NCI-H1694 treated with DMSO at 0.1 percent for 48 hours (cell line): Measurements from ENCODE around the gene SDC4.

Experiments
- DNase-seq: peaks from one replicate; lab custom pipeline; 2025; lab: John Stamatoyannopoulos, UW

The SDC4 gene

DNA sequence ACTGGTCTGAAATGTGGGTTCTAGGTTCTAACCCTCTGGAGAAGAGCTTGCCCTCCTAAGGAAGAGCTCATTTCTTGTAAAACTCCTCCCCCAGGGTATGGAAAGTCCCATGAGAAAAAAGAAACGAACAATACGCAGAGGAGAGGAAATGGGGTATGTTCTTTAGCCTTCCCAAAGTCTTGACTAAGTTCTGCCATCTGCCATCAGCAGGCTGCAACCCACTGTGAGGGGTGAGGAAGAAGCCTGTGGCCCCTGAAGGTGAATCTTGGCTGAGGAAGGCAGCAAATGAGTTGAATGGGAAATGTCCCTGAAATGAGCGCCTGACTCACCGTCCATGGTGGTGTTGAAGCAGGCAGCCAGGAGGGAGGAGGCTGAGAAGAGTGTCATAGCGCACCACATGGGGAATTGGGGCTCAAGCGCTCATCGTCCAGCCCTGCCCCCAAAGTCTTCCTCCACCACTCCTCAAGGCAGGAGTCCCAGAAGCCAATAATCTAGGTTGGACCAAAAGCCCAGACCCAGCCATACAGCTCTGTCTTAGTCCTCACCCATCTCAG lies 29.8 kb downstream of the SDC4 start:
- DNase-seq = no peak

DNA sequence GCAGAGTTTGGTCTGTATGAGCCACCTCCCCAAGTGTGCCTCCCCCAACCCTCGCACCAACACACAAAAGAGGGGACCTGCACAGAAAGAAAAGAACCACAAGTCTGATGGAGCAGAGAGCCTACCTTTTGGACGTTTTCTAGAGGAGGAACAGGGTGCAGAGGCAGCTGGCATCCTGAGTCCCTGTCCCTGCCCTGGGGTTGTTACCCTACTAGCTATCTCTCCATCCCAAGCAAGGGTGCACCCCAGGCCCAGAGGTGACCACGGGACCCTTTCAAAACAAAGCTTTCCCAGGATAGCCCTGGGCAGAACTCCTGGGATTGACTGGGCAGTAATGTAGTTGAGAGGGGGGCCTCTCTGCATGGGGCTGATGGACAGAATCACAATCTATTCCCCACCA lies 30.4 kb downstream of the SDC4 start:
- no peak for DNase-seq

DNA sequence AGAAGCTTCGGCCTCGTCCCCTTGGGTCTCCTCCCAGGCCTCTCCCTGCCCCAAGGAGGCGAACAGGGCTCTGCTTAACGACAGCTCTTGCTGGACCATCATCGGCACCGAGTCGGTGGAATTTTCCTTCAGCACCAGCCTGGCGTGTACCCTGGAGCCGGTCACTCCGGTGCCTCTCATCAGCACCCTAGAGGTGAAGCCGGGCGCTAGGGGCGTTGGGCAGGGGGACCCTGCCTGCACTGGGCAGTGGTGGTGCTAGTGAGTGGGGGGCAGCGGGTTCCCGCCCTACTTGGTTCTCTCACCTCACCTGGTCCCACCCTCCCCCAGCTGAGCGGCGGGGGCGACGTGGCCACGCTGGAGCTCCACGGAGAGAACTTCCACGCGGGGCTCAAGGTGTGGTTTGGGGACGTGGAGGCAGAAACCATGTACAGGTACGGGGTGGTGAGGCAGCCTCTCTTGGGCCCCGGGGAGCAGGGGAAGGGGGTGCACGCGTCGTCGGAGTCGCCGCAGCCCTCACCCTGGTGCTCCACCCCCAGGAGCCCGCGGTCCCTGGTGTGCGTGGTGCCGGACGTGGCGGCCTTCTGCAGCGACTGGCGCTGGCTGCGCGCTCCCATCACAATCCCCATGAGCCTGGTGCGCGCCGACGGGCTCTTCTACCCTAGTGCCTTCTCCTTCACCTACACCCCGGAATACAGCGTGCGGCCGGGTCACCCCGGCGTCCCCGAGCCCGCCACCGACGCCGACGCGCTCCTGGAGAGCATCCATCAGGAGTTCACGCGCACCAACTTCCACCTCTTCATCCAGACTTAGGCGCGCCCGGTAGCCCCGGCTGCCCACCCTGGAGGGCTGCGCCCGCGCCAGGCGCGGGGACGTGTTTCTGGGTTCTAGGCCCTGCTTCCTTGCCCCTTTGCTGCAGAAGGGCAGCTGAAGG lies 31.8 kb downstream of the SDC4 start:
- DNase-seq = no peak

DNA sequence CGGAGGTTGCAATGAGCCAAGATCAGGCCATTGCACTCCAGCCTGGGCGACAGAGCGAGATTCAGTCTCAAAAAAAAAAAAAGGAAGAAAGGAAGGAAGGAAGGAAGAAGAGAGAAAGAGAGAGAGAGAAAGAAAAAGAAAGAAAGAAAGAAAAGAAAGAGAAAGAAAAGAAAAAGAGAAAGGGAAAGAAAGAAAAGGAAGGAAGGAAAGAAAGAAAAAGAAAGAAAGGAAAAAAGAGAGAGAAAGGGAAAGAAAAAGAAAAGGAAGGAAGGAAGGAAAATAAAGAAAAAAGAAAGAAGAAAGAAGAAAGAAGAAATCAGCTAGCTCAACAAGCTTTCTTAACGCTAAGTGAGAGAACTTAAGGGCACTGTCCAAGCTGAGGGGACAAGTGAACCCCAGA lies 32.6 kb downstream of the SDC4 start:
- DNase-seq = no peak

DNA sequence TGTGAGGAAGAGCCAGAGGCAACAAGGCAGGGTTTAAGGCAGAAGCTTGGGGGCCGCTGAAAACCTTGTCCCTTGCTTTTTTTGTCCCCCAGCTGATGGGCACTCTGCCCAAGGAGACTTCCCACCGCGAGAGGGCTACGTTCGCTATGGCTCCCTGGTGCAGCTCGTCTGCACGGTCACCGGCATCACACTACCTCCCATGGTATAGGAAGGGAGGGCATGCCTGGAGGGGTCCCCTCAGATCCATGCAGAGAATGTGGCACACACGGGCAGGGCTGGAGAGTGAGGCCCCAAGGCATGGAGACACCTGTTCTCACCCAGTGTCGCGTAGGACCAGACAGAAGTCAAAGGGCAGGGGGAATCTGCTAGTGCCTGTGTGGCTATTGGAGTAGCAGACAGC lies 34.3 kb downstream of the SDC4 start:
- DNase-seq = no peak

DNA sequence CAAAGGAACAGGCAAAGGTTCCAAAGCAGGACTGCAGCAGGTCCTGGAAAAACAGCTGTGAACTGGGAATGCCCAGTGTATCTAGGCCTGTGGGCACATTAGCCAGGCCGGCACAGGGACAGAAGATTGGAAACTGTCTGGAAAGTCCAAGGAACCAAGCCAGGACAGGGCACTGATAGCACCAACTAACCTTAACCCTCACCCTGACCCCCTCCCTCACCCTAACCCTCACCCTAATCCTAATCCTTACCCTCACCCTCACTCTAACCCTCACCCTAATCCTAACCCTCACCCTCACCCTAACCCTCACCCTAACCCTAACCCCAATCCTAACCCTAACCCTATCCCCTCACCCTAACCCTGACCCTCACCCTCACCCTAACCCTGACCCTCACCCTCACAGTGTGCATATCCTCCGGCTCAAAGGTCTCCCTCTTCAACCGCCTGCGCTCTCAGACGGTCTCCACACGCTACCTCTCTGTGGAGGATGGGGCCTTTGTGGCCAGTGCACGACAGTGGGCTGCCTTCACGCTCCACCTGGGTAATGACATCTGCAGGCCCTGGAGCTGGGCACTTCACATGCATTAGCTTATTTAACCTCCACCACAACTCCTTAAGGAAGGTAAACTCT lies 35.0 kb downstream of the SDC4 start:
- no peak for DNase-seq

DNA sequence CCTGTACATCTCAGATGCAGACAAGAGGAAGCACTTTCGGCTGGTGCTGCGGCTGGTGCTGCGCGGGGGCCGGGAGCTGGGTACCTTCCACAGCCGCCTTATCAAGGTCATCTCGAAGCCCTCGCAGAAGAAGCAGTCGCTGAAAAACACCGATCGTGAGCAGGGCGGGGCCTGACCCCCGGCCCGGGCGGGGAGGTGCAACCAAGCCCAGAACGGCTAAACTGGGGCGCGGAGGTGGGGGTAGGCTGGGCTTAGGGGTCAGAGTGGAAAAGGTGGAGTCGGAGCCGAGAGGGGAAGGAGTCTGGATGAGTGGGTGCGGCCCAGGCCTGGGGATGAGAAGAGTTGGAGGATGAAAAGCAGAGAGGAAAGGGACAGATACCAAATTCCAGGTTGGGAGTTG lies 36.0 kb downstream of the SDC4 start:
- no peak for DNase-seq

DNA sequence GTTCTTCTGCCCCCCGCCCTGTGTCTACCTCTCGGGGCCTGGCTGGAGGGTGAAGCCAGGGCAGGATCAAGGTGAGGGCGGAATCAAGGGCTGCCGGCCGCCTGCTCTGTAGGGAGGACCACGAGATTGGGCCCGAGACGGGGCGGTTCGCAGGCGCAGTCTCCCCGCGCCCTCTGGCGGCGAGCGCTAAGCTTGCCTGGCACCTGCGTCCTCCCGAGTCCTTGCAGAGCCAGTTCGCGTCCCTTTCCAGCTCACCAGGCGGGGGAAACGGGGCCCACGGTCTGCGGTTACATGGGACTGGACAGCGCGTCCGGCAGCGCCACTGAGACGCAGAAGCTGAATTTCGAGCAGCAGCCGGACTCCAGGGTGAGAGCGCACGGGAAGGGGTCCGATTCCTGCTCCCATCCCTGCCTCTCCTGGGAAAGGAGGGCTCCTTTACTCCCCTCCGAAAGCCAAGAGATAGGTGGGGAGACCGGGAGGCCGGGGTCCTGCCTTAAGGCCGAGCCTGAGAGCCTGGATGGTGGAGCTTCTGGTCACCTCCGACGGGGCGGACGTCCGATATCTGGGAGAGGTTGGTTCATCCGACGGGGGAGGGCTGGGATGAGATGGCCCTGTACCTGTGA lies 36.5 kb downstream of the SDC4 start:
- DNase-seq = peak; percentile 27

DNA sequence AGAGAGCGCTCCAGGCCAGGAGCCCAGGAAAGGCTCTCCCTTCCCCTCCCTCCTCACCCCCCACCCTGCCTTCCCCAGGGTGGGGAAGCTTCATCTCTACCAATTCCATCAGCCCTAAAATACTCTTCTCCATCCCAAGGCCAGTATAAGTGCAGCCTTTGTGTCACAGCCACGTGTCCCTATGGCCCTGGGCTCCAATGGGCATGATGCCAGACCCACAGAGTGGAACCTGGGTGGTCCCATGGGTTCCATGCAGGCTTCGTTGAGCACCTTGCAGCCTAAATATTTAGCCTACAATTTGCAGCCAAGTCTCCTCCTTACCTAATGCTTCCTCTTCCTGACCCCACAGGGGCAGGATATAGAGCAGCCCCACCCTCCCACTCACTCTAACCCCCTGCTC lies 39.1 kb downstream of the SDC4 start:
- DNase-seq = no peak

DNA sequence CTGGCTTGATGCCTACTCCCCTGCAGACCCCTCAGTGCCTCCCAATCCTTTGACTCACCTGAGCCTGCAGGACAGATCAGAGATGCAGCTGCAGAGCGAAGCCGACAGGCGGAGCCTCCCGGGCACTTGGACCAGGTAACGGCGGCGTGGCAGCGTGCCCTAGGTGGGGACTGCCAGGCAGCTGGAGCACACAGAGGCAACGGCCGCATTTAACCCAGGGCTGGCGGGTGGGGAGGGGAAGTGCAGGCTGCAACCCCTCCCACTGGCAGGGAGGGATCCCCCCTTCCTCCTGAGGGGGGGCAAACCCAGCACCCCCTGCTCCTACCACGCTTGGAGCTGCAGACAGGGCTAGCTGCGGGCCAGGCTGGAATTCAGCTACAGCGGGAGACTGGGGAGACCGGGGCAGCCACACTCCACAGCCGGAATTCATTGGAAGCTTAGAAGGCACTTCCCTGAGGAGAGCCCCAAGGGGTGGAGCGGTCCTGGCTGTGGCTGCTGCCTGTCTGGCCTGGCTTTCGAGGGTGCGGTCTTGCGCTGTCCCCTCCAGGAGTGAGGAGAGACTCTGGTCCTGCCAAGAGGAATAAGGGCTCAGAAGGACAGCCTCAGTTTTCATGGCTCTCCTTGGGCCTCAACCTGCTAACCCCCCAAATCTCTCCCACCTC lies 40.0 kb downstream of the SDC4 start, which contains the start of gene MATN4:
TSS of gene MATN4 (minus strand) at position 183 of the 662 bp plus-strand sequence. CDS start 2,717 bp downstream, outside the sequence.
- no peak for DNase-seq

DNA sequence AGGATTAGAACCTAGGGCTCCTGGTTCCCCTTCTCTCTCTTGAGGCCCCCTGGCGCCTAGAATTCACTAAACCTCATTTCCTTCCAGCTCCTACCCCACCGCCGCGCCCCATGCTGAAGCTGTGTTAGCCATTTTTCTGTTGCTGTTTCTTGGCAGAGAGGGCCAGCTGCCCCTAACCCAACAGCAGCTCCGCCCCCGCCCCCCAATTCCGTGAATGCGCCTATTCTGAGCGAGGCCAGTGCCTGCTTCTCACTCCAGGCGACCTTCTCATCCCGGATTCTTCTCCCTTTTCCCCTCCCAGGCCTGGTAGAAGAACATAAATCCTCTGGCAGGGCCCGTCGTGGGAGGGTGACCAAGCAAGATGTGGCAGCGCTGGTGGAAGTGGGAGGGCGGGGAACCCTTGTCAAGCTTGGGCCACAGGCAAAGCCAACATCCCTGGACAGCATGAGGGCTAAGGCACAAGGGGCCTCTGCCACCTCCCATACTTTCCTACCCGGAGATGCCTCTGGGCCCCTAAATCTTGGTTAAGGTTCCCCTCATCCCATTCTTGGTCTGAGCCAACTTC lies 41.1 kb downstream of the SDC4 start:
- DNase-seq = no peak

DNA sequence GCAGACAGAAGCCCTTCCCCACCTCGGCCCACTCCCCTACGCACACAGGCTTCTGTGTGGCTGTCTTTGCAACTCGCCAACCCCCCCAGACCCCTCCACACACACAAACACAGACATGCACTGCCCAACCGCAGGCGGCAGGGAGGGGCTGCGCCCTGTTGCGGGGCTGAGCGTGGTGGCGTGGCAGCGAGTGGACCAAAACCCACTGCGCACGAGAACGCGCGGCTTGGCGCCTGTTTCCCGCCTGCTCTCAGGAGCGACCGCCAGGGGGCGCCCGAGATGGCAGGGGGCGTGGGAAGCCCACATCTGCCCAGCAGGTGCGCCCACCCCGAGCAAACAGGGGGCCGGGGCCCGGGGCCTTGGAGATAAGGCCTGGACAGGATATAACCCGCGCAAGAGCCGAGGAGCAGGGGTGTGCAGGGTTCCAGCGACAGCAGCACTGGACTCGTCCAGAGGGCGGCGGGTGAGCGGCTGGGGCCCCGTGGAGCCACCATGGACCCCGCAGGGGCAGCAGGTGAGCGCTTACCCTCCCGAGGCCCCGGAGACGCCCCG lies 41.7 kb downstream of the SDC4 start, which contains the start of gene RBPJL:
TSS of gene RBPJL (plus strand) at position 410 of the 552 bp plus-strand sequence. CDS start at position 493, 83 bp downstream.
- no peak for DNase-seq

DNA sequence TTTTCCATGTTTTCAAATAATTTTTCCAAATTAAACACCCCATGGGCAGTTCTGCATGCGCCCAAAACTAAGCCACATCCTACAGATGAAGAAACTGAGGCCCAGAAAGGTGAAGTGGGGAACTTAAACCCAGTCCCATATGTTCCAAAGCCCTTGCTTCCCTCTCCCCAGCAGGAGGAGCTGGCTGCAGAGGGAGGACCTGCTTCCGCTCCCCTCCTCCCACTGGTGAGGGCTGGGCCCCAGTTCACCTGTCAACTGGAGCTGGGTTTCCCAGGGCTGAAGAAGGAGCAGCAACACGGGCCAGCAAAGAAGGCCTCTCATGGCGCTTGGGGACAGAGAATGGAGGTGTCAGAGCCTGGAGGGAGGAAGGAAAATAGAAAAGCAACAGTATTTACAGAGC lies 43.0 kb downstream of the SDC4 start:
- DNase-seq = no peak

DNA sequence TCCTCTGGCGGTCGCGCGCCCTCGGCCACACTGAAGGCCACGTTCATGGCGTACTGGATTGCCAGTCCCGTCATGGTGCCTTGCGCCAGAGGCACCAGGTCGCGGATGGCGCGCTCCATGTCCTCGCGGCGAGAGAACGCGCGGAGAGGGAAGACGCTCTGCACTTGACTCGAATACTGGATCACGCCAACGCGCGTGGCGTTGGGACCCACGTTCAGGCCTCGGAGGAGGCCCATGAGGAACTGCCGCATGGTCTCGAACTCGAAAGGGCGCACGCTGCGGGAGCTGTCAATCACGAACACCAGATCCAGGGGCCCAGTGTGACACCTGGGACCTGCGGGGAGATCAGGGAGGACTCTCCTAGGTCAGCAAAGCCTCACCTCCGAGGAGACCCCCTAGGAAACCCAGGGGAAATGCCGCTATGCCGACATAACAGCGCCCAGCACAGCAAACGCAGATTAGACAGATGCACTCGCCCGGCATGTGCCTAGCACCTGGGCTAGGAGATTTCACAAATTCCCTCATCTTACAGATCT lies 43.7 kb downstream of the SDC4 start:
- no peak for DNase-seq

DNA sequence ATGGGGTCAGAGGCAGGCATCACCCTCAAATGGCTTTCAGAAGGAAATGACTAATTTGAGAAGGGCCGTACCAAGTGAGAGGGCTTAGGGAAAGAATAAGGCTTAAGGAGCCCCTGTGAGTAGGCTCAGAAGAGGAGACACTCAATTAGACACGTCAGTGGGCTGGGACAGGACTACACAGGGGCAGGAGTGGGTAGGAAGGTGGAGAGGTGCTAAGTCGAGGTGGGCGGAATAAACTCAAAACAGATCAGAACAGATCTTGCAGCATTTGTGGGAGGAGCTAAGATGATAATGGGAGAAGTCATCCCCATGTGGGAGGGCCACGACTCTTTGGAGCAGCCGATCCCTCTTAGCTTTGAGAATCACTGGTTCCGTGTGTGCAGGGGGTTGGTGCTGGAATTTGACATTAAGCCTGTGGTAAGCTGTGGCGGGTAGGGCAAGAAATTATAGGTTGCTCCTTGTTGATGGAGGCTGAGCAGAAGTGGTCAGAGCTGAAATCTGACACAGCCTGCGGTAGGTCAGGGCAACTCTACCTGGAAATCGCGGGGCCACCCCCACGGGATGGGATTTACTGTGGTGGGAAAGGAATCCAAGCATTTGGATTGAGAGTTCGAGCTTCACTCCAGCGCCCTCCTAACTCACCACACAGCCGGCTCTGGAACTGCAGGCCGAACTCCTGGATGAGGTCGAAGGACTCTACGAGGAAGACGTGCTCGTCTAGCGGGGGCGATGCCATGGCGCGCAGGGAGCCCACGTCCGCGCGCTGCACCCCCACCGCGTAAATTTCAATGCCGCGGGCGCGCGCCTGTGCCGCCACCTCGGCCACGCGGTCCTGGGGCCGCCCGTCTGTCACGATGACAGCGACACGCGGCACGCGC lies 44.4 kb downstream of the SDC4 start:
- no peak for DNase-seq

DNA sequence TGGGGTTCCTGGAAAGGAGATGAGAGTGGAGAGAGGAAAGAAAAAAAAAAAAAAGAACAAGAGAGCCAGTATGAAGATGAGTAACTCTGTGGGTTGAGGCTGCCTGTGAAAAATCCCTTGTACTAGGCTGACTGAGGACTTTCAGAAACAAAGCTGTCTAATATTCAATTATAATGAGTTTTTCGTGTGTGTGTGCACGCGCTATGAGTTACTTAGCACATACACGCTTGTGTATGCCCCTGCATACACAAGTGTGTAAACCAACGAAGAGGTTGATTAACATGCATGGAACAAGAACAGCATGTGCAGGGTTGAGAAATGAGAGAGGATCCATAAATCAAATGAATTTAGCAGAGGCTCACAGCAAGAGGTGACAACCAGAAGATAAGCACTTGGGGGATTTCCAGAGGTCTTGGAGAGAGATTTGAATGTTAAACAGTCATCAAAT lies 46.4 kb downstream of the SDC4 start:
- DNase-seq = no peak

DNA sequence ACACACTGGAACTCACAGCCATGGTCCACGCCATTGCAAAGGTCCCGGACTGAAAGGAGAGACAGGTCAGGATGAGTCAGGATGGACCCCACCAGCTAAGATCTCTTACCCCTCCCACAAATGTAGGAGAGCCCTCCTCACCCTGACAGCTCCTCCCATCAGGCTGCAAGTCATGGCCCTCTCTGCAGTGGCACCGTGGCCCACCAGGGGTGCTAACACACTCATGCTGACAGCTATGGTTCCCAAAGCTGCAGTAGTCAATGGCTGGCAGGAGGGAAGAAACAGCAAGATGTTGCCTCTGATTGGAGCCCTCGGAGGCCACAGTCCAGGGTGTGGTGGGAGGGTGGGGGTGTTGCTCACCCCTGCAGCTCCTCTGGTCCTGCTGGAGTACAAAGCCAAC lies 47.3 kb downstream of the SDC4 start:
- DNase-seq = no peak

DNA sequence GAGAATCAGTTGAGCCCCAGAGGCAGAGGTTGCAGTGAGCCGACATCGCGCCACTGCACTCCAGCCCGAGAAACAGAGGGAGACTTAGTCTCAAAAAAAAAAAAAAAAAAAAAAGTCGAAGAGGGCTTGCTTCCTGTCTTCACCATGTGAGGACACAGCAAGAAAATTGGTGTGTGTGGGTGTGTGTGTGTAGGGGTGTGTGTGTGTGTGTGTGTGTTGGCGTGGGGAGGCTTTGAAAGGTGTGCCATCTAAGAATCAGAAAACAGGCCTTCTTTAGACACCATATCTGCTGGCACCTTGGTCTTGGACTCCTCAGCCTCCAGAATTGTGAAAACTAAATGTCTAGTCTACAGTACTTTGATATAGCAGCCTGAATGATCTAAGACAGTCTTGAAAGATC lies 48.4 kb downstream of the SDC4 start:
- DNase-seq = no peak

DNA sequence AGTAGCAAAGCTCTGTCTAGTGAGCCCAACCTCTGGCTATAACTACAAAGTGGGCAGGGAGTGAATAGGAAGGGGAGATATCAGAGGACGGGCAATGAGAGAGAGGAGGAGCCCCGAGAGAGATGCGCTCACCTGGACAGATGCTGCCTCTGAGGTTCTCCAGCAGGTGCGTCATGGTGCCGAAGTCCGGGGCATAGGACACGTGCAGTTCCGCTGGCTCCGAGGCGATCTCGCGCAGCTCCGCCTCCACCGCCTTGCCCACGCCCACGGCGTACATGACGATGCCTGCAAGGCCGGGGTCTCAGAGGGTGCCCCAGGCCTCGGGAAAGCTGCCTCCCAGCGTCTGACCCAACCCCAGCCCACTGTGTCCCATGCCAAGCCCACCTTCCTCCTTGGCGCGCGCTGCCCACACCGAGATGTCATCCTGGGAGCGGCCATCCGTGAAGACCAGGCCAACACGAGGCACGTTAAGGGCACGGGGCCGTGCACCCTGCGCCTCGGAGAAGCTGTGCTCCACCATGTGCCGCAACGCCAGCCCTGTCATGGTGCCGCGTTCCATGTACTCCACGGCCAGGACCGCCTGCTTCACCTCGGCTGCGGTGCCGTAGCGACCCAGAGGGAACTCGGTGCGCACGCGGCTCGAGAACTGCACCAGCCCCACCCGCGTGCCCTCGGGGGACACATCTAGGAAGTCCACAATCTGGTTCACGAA lies 50.3 kb downstream of the SDC4 start:
- DNase-seq = no peak
